BJ (cell line): Measurements from ENCODE around the gene FRMD5. TPM values are rescaled to one million over a fixed set of nuclear protein-coding genes. Genes with fewer than 3 reads are reported as not detected.

ENCODE experiments used
- CTCF ChIA-PET: fragments of 350-600 bp; formaldehyde crosslinking; extraction: SDS; loops from one replicate; lab custom pipeline; 2021; ENCODE audit warnings: antibody characterized with exemption, inconsistent platforms; lab: Yijun Ruan, JAX
- POLR2A ChIA-PET: fragments of 300-600 bp; sonication (Branson Sonifier 250); formaldehyde crosslinking; extraction: SDS; loops from one replicate; lab custom pipeline; 2021; ENCODE audit warnings: antibody characterized with exemption; lab: Charles Lee
- DNase-seq: peaks from one replicate; pipeline ENCODE4 v3.0.0-alpha.2; 2011; ENCODE audit warnings: low read depth
- H3K27me3 ChIP-seq: 2 replicates; pipeline ENCODE4 v1.6.0; 2011; ENCODE audit warnings: low read length; ENCODE audit not compliant: control insufficient read depth, insufficient read depth
- H3K36me3 ChIP-seq: 2 replicates; pipeline ENCODE4 v1.5.1; 2011; ENCODE audit warnings: low read length; ENCODE audit not compliant: control insufficient read depth, insufficient read depth
- H3K4me3 ChIP-seq: 2 replicates; pipeline ENCODE4 v1.5.1; 2011; ENCODE audit warnings: low read depth, mild to moderate bottlenecking, control low read depth, low read length
- polyA plus RNA-seq: library from polyadenylated mRNA; depleted of rRNA; stranded (reverse); fragments of >200 nt; gene quantifications from 2 replicates; pipeline ENCODE4 v1.2.3, GENCODE V29; 2011
- TF ChIP-seq, protein P1 (sequence below): IDR thresholded peaks from 2 replicates; pipeline ENCODE4 v1.5.1; 2011; ENCODE audit warnings: low read depth, mild to moderate bottlenecking, control low read depth, inconsistent platforms, low read length, moderate library complexity; ENCODE audit not compliant: insufficient read depth

FRMD5 gene
- polyA plus RNA-seq, 1 experiment, result 0.96 TPM

DNA sequence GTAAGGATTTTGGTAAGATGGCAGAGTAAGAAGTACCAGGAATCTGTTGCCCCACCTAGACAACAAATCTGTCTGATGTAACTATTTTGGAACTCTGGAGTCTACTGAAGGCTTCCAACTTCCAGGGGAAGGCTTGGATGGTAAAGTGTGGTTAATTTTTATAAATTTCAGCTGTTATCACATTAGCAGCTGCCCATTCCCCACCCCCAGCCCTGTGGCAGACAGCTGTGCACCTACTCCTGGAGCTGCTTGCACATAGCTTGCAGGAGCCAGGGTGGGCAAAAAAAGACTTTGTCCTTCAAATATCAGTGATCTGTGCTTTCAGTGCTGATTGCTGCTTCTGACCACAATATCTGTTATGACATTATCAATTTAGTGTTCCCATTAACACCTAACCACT, 47.4 kb downstream of the FRMD5 start:
- ChIA-PET CTCF (interaction anchor here (2.0 kb wide), 1 partner anchor 10 kb away, joined by 4 read pairs; no protein-coding TSS in a partner anchor), POLR2A (no interaction called here)
- Histone ChIP-seq H3K36me3 (no peaks in the 10 kb centered on the region), H3K27me3 (no peaks in the 10 kb centered on the region), H3K4me3 (no peak overlapping the region)
- no peak for DNase-seq
- TF ChIP-seq, protein P1, sequence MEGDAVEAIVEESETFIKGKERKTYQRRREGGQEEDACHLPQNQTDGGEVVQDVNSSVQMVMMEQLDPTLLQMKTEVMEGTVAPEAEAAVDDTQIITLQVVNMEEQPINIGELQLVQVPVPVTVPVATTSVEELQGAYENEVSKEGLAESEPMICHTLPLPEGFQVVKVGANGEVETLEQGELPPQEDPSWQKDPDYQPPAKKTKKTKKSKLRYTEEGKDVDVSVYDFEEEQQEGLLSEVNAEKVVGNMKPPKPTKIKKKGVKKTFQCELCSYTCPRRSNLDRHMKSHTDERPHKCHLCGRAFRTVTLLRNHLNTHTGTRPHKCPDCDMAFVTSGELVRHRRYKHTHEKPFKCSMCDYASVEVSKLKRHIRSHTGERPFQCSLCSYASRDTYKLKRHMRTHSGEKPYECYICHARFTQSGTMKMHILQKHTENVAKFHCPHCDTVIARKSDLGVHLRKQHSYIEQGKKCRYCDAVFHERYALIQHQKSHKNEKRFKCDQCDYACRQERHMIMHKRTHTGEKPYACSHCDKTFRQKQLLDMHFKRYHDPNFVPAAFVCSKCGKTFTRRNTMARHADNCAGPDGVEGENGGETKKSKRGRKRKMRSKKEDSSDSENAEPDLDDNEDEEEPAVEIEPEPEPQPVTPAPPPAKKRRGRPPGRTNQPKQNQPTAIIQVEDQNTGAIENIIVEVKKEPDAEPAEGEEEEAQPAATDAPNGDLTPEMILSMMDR, result no peak

DNA sequence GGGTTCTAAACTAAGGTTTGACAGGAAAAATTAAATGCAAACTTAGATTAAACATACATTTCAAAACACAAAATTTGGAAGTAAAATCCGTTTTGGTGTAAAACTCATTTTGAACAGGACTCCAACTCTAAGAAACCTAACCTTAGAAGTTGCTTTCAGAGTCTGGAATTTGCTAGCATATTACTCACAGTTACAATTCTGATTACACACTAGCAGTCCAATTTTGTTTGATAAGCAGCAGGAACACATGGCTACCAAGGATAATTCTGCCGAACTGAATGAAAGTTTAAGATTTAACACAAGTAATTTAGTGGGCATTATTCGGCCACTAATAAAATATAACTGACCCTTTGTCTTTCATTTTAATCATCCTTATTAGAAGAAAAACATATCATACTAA, 49.6 kb downstream of the FRMD5 start:
- TF ChIP-seq, protein P1, result no peak
- ChIA-PET POLR2A (no interaction called here), CTCF (interaction anchor here (0.9 kb wide), 1 partner anchor 15 kb away, joined by 3 read pairs; no protein-coding TSS in a partner anchor)
- Histone ChIP-seq H3K4me3 (no peak overlapping the region), H3K27me3 (no peaks in the 10 kb centered on the region), H3K36me3 (no peaks in the 10 kb centered on the region)
- DNase-seq, result no peak

DNA sequence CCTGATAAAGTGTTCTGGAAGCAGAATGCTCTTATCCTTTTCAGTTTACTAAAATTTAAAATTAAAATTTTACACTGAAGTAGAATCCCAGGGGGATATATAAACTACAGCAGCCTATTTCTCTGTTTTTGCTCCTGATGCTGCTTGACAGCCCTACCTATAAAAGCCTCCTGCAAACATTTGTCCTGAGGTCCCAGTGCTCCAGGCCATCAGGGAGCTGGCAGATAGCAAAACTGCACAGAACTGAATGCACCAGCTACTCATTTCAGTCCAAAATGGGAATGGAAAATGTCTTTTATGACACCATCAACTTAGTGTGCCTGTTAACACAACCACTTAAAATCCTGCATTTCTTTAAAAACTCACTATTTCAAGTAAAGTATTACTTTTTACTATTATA, 50.1 kb downstream of the FRMD5 start:
- ChIA-PET POLR2A (no interaction called here), CTCF (interaction anchor here (0.9 kb wide), 1 partner anchor 16 kb away, joined by 3 read pairs; no protein-coding TSS in a partner anchor)
- DNase-seq, result no peak
- Histone ChIP-seq H3K27me3 (no peaks in the 10 kb centered on the region), H3K36me3 (no peaks in the 10 kb centered on the region), H3K4me3 (no peak overlapping the region)
- TF ChIP-seq, protein P1, result no peak

DNA sequence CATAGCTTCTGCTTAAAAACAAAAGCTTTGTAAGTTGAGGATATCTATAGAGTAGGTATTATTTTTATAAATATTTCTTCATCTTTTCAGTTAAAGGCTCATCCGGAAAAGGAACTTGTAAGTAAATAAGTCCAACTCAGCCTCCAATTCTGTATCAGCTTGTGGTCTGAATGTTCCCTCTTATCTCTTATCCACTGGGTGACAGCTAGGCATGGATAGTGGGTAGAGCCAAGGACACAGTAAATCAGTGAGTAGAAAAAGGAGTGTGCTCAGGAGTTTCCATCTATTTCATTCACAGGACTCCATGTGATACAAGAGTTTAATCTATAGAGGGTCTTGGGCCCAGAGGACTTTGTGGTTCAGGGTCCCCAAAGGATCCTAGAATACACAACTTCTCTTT, 50.9 kb downstream of the FRMD5 start:
- no peaks in the 10 kb centered on the region for H3K27me3 ChIP-seq
- ChIA-PET POLR2A (no interaction called here), CTCF (interaction anchor here (0.6 kb wide), 1 partner anchor 55 kb away, joined by 3 read pairs; no protein-coding TSS in a partner anchor)
- no peak overlapping the region for H3K4me3 ChIP-seq
- TF ChIP-seq, protein P1, result no peak
- H3K36me3 ChIP-seq, result no peaks in the 10 kb centered on the region
- no peak for DNase-seq

DNA sequence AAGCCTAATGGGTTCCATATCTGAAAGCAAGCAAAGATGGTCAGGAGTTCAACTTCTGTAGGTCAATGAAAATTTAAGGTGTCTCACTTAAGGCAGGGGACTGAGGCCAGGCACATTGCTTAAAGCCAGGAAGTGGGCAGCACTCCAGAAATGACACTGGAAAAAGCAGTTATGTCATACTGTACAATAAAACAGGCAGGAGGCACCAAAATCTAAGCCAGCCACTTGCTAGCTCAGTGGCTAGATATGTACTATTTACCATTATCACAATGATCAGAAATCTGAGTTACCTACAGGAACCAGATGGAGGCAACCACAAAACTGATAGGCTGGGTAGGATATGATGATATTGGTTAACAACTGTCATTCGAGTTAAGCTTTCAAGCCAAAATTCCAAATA, 57.3 kb downstream of the FRMD5 start:
- DNase-seq, result peak; percentile 7
- POLR2A ChIA-PET, result no interaction called here
- CTCF ChIA-PET, result interaction anchor here (1.1 to 1.3 kb wide), 2 partner anchors 10 to 201 kb away, joined by 4 read pairs; no protein-coding TSS in a partner anchor
- H3K27me3 ChIP-seq, result no peaks in the 10 kb centered on the region
- H3K36me3 ChIP-seq, result no peaks in the 10 kb centered on the region
- no peak overlapping the region for H3K4me3 ChIP-seq
- TF ChIP-seq, protein P1, result no peak
